Measurements from ENCODE around the gene FEM1A. TPM values are rescaled to one million over a fixed set of nuclear protein-coding genes. Genes with fewer than 3 reads are reported as not detected.

FEM1A gene
- total RNA-seq, 1 experiment from 2014 or later = 20.0 TPM

GRCh38 chr19:4780860-4781259 lies 10.7 kb upstream of the FEM1A start:
- TF ChIP-seq CTCF (conservative IDR thresholded peaks at IDR 0.05) = no peak

More at GRCh38 chr19:4780860-4781259, 10.7 kb upstream of the FEM1A start:
- Histone ChIP-seq H3K14ac (ENCODE audit: insufficient read depth, low read length) (no peak overlapping the region), H2BK12ac (ENCODE audit: insufficient read length, low read depth, low read length) (no peak overlapping the region), H3K27ac (ENCODE audit: insufficient read length, low read depth, low read length) (no peak overlapping the region), H3K79me2 (ENCODE audit: insufficient read depth, low read length) (no peaks in the 10 kb centered on the region), H4K5ac (ENCODE audit: insufficient read length, low read depth, low read length) (no peak overlapping the region), H3K4me1 (ENCODE audit: insufficient read depth, low read length) (no peaks in the 10 kb centered on the region), H4K91ac (ENCODE audit: insufficient read length, low read depth, low read length) (no peak overlapping the region), H3K23ac (ENCODE audit: insufficient read length, low read depth, low read length) (no peak overlapping the region), H2BK15ac (ENCODE audit: low read depth, low read length) (no peak overlapping the region), H2BK120ac (ENCODE audit: low read depth, low read length, poor library complexity, severe bottlenecking) (no peak overlapping the region), H3K23me2 (ENCODE audit: insufficient read length, low read depth, low read length, poor library complexity, severe bottlenecking) (no peaks in the 10 kb centered on the region), H3K9ac (ENCODE audit: extremely low read depth, insufficient read length, low read length) (no peak overlapping the region), H3K79me1 (ENCODE audit: insufficient read depth, low read depth, low read length, poor library complexity, severe bottlenecking) (no peaks in the 10 kb centered on the region), H4K8ac (replicated peaks; ENCODE audit: insufficient read length, low read depth, low read length) (no peak overlapping the region), H3K4ac (ENCODE audit: low read depth, low read length) (no peak overlapping the region), H4K20me1 (ENCODE audit: control insufficient read depth, insufficient read depth, insufficient read length) (no peaks in the 10 kb centered on the region), H3K4me2 (ENCODE audit: insufficient read depth, insufficient read length, low read length) (no peak overlapping the region), H3T11ph (ENCODE audit: low read length) (no peak overlapping the region), H3K9me3 (ENCODE audit: control insufficient read depth, low read depth, low read length) (no peaks in the 10 kb centered on the region), H2BK5ac (ENCODE audit: insufficient read length, low read length) (no peak overlapping the region), H2BK20ac (ENCODE audit: low read depth, low read length, poor library complexity, severe bottlenecking) (no peak overlapping the region), H3K18ac (ENCODE audit: insufficient read length, low read depth, low read length) (no peak overlapping the region), H2AFZ (ENCODE audit: low read length) (no peak overlapping the region), H3K56ac (ENCODE audit: insufficient read length, low read depth, low read length) (no peak overlapping the region), H3K27me3 (ENCODE audit: insufficient read depth, low read length) (no peaks in the 10 kb centered on the region), H2AK5ac (ENCODE audit: insufficient read length, low read length) (no peak overlapping the region)
- Mint-ChIP-seq H3K4me1 (peaks cover 0 to 3% of the 10 kb centered on the region in 2 experiments; a peak in 1 of 4 replicates), H3K9me3 (peaks cover 0 to 5% of the 10 kb centered on the region in 2 experiments; a peak in 3 of 5 replicates), H3K27ac (no peak overlapping the region), H3K4me3 (no peak overlapping the region; a peak in 1 of 5 replicates), H3K27me3 (ENCODE audit: low read depth) (peaks cover 26% of the 10 kb centered on the region), H3K36me3 (ENCODE audit: insufficient read depth in 1 of 3, low read depth in 3 of 3) (no peaks in the 10 kb centered on the region)
- DNase-seq = no peak
- no CpG with 5 or more reads among the region's 6 CpGs for WGBS (ENCODE audit: extremely low coverage, insufficient read length, low lambda C conversion rate)
